Measurements from ENCODE around the gene KCNQ1.

Gene KCNQ1

DNA sequence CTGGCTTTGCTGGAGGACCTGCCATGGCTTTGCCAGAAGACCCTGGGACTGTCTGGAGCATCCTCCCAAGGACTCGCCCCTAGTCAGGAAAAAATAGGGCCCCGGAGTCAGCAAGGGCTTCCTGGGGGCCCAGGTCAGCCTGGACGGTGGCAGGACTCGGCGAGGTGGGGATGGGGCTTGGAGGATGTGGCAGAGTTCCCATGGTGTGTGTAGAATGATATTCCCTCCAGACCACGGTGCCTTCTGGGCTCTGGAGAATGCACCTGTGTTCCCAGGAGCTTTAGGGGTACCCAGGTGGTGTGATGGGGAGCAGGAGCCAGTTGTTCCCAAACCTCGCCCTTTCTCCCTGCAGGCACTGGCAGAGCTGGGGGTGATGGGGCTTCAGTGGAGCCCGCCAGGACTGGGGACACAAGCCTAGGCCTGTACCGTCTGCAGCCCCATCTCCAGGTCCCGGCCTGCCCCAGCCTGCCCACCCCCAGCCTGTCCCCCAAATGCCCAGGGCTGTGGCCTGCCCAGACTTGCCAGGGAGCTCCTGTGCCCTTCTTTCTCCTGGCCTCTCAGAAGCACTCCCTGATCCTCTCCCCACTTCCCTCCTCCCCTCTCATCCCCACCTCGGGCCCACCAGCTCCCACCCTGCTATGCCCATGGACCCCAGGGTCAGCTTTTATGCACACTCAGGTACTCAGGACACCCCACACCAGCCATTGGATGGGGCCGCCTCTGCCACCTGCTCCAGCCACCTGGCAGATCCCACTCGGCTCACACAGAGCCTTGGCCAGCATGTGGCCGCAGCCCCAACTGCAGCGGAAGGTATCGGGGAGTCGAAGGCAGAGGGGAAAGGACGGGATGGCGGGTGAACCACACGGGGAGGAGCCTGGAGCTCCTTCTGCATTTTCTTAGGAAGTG is 358.6 kb downstream of the KCNQ1 start:
- no peak for ATAC-seq (ENCODE audit: low read depth)
- H3K27ac Mint-ChIP-seq, result no peak overlapping the region

DNA sequence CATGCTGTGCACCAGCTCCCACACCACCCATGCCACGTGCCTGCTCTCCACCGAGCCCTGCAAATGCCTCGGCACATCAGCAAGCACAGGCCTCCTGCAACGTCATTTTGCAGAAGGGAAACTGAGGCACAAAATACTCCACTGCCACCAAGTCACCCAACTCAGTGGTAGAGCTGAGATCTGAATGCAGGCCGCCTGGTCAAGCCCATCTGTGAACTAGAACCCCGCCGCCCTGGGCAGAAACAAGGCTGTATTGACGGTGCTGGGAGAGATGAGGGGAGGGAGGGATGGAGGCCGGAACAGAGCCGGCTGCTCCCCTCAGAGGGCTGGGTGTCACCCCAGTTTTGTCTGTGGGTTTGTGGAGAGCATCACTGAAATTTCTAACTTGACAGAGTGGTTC is 359.4 kb downstream of the KCNQ1 start:
- DNase-seq (ENCODE audit: low spot score in 2 of 2) (no peak), ATAC-seq (ENCODE audit: low read depth) (no peak)
- Mint-ChIP-seq H3K36me3 (peaks cover 23% of the 10 kb centered on the region), H3K27ac (no peak overlapping the region), H3K4me3 (no peak overlapping the region), H3K4me1 (peaks cover 6% of the 10 kb centered on the region), H3K9me3 (peaks cover 2% of the 10 kb centered on the region), H3K27me3 (peaks cover 2% of the 10 kb centered on the region)

More for the DNA sequence above, 358.6 kb downstream of the KCNQ1 start:
- DNase-seq (ENCODE audit: low spot score in 2 of 2), result no peak
- Mint-ChIP-seq H3K9me3 (no peaks in the 10 kb centered on the region), H3K4me1 (peaks cover 4% of the 10 kb centered on the region), H3K4me3 (no peak overlapping the region), H3K36me3 (peaks cover 26% of the 10 kb centered on the region), H3K27me3 (no peaks in the 10 kb centered on the region)

DNA sequence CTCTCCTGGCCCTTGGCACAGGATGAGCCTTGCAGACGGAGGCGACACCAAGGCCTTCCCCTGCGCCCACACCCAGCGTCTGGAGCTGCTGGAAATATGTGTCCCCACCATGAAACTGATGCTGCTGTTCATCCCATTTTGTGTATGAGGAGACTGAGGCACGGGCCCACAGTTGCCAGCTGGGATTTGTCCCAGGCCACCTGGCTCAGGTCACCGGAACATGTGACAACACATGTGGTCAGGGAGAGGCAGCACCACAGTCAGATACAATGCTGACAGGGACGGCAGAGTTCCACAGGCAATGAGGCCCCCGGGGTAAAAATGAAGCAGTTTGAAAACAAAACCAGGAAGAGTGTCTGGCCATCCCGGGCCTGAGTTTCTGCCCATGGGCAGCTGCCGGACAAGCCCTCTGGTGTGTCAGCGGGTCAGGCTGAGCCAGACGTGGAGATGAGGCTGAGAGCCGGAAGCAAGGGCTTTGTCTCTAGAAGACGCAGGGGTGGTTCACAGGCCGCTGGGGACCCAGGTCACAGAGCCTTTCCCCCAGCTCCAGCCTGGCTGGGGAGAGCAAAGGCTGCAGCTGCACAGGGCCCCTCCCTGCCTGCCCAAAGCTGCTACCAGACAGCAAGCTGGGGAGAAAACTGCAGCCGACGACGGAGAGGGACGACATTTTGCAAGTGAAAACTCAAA is 360.0 kb downstream of the KCNQ1 start:
- H3K4me1 Mint-ChIP-seq, result peaks cover 7% of the 10 kb centered on the region
- DNase-seq (ENCODE audit: low spot score in 2 of 2), result no peak
- no peak for ATAC-seq (ENCODE audit: low read depth)
- H3K27me3 Mint-ChIP-seq, result peaks cover 2% of the 10 kb centered on the region
- H3K9me3 Mint-ChIP-seq, result peaks cover 5% of the 10 kb centered on the region
- no peak overlapping the region for H3K4me3 Mint-ChIP-seq
- no peak overlapping the region for H3K27ac Mint-ChIP-seq
- H3K36me3 Mint-ChIP-seq, result peaks cover 26% of the 10 kb centered on the region

DNA sequence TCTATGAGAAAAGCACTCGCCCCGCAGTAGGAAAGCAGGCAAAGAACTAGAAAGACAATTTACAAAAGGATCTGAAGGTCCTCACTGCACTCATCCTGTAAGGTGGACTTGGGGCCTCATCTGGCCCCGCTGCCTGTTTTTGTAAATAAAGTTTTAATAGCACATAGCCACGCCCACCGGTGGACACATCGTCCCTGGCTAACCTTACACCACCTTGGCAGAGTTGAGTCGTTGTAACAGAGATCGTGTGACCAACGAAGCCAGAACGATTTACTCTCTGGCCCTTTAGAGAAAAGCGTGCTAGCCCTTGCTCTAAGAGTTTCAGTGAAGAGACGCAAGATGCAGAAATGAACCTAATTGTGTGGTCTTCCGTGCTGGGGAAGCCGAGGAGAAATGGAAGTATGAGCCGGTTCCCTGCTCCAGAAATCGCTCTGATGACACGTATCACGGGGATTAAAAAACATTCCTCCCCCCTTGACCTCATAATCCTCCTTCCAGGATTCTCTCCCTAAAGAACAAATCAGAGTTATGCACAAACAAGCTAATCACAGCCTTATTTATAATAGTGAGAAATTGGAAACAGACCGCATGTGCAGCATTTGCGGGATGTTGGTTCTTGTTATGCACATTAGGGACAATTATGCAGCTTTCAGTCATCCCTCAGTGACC is 360.7 kb downstream of the KCNQ1 start:
- Mint-ChIP-seq H3K27me3 (peaks cover 2% of the 10 kb centered on the region), H3K4me3 (no peak overlapping the region), H3K27ac (no peak overlapping the region), H3K9me3 (peaks cover 5% of the 10 kb centered on the region), H3K4me1 (peaks cover 7% of the 10 kb centered on the region), H3K36me3 (peaks cover 29% of the 10 kb centered on the region)
- ATAC-seq (ENCODE audit: low read depth) (no peak), DNase-seq (ENCODE audit: low spot score in 2 of 2) (no peak)

DNA sequence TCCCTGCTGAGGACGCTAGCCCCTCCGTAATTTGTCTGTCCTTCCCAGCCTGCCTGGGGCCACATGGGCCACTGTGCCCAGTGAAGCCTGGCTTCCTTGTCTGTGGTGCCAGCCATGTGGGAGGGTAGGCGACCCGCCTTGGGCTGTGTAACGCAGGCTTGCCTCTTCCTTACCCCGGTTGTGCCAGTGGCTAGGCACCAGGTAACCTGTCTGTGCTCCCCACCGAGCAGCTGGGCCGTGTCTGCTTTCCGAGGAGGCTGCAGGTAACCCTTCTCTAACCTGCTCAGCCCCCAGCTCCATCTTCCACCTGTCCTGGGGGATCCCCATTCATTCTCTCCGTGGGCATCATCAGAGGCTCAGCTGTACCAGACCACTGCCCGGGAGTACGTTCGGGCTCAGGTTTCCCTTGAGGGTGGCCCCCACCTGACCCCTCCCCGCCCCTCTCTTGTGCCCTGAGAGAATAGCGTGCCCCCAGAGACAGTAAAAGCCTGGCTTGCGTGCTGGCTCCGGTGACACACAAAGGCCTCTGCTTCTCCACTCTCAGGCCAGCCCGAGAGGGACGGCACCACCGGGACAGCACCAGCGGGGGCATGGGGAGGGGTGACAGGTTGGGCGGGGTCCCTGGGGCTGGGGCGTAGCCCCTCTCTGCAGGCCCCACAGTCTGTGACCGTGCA is 361.7 kb downstream of the KCNQ1 start:
- Mint-ChIP-seq H3K9me3 (peaks cover 5% of the 10 kb centered on the region), H3K27me3 (peaks cover 2% of the 10 kb centered on the region), H3K36me3 (peaks cover 25% of the 10 kb centered on the region), H3K4me1 (peaks cover 7% of the 10 kb centered on the region), H3K4me3 (no peak overlapping the region), H3K27ac (no peak overlapping the region)
- DNase-seq (ENCODE audit: low spot score in 2 of 2), result no peak
- no peak for ATAC-seq (ENCODE audit: low read depth)

DNA sequence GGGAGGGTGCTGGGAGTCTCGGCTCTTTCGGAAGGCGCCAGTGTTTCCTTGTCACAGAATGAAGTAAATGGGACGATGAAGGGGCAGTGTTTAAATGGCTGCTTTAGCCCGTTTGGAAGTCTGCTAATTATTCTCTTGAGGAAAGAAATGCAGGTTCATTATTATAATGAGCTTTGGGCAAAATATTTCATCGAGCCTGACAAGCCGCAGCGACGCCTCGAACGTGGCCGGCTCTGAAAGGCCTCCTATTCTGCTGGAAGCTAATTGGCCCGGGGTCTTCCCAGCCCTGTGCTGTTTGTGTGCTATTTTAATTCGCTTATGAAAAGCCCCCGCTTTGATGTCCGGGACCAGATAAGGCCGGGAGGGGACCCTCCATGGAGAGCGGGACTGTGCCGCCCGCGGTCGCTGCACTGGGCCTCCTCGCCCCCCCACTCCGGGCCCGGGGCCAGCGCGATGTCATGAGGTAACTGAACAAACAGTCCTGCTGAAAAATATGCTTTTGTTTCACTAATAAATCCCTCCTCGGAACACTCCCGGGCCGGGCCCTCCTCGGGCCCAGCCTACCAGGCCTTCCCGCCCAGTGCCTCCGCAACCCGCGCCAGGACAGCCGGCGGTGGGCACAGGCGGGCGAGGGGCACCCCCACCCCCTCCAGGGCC is 362.3 kb downstream of the KCNQ1 start:
- Mint-ChIP-seq H3K9me3 (peaks cover 5% of the 10 kb centered on the region), H3K36me3 (peaks cover 24% of the 10 kb centered on the region), H3K27me3 (peaks cover 2% of the 10 kb centered on the region), H3K4me3 (no peak overlapping the region), H3K4me1 (peaks cover 7% of the 10 kb centered on the region), H3K27ac (no peak overlapping the region)
- no peak for DNase-seq (ENCODE audit: low spot score in 2 of 2)
- ATAC-seq (ENCODE audit: low read depth), result no peak

DNA sequence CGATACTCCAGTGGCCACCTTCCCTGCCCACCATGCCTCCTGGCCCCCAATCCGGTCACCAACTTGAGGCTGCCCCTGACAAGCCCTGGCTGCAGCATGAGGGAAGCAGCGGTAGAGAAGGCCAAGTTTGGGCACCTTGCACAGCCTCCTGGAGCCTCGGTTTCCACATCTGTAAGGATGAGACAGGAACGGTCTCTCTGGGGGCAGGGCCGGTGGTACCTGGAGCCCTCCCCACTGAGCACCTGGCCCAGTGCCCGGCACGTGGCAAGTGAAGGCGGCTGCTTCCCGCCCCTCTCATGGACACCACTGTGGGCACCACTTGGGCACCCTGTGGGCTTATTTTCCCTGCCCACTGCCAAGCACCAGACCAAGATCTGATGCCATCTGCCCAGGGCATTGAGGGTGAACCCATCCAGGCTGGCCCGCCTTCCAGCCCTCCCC is 363.0 kb downstream of the KCNQ1 start:
- Mint-ChIP-seq H3K4me3 (no peak overlapping the region), H3K9me3 (peaks cover 5% of the 10 kb centered on the region), H3K4me1 (peaks cover 7% of the 10 kb centered on the region), H3K27me3 (peaks cover 2% of the 10 kb centered on the region), H3K27ac (no peak overlapping the region), H3K36me3 (peaks cover 26% of the 10 kb centered on the region)
- DNase-seq (ENCODE audit: low spot score in 2 of 2) (no peak), ATAC-seq (ENCODE audit: low read depth) (no peak)

DNA sequence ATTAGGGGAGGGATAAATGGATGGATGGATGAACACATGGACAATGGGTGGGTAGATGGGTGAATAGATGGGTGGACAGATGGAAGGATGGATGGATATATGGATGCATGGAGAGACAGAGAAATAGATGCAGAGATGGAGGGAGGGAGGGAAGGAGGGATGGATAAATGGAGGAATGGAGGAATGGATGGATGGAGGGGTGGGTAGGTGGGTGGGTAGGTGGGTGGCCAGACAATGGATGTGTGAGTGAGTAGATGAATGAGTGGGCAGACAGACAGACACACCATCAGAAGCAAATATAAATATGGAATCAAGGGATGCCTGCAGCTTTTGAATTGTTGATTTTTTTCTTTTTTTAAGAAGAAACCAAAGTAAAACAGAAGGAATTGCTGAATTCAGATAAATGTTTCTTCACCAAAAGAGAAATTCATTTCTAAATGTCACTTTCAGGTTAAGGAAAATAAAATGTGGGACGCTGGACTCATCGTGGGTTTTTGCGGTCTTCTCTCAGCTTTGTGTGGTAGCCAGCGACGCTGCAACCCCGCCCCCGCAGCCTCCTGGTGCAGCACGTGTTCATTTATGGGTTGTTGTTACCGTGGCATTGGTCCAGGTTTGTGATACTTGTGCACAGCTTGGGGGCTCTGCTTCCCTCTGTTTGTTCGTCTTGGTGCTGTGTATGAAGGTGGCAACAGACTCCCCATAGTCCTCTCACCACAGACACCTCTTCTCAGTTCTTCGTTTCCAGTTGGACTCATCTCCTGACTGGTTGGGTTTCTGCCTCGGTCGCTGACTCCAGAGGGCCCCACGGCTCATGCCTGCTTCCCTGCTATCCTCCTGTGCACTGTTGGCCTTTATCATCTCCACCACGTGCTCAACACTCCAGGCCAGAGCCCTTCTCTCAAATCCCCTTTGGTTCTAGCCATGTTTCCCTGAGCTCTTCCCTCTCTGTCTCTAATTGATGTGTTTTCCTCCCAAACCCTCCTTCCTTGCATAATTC is 364.3 kb downstream of the KCNQ1 start:
- Mint-ChIP-seq H3K4me1 (peaks cover 15% of the 10 kb centered on the region), H3K9me3 (peaks cover 12% of the 10 kb centered on the region), H3K4me3 (no peak overlapping the region), H3K27ac (no peak overlapping the region), H3K27me3 (peaks cover 4% of the 10 kb centered on the region), H3K36me3 (peaks cover 35% of the 10 kb centered on the region)
- ATAC-seq (ENCODE audit: low read depth), result no peak
- no peak for DNase-seq (ENCODE audit: low spot score in 2 of 2)

DNA sequence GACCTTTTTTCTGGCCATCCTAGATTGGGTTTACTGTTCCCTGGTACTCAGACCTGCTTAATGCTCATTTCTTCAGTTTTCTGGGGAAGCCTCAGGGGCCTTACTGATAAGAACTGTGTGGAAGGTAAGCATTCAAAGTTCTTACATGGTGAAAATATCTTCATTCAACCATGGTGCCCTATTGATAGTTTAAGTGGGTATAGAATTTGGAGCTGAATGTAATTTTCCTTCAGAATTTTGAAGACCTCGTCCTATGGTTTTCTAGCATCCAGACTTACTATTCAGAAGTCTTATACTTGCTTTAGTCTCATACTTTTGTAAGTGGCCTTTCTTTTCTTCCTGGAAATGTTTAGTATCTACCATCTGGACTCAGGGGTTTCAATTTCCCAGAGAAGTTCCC is 365.0 kb downstream of the KCNQ1 start:
- ATAC-seq (ENCODE audit: low read depth) (no peak), DNase-seq (ENCODE audit: low spot score in 2 of 2) (no peak)
- peaks cover 15% of the 10 kb centered on the region for H3K4me1 Mint-ChIP-seq
- H3K27me3 Mint-ChIP-seq, result peaks cover 4% of the 10 kb centered on the region
- H3K36me3 Mint-ChIP-seq, result peaks cover 36% of the 10 kb centered on the region
- no peak overlapping the region for H3K4me3 Mint-ChIP-seq
- no peak overlapping the region for H3K27ac Mint-ChIP-seq
- H3K9me3 Mint-ChIP-seq, result peaks cover 15% of the 10 kb centered on the region

DNA sequence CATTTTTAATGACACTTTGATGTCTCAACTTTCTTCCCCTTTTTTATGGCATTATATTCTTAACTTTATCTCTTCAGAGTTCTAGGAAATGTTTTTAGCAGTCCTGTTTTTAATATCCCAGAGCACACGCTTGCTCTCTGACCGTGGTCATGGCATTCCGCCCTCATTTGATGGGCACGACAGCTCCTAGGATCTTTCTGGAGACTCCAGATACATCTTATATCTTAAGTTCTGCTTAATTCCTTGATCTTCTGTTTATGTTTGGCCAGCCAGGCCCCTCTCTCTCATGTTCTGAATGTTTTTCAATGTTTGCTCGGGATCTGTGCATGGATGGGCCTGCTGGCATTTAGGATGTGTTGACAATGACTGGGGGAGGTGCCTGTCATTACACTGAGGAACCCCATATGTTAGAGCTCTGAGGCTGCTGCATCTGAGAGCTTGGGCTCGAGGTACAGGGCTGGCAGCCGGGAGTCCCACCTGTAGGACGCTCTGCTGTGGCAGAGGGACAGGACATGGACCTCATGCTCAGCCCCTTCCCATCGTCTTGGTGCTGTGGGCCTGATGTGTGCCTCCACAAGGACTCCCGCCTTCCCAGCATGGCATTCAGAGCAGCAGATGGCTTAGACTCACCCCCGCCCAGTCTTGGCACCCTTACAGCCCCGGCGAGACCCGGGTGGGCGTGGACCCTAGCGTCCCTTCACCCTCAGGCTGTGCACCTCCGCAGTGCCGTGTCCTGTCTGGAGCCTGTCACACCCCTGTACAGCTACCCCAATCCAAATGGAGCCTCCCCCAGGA is 365.8 kb downstream of the KCNQ1 start:
- Mint-ChIP-seq H3K27me3 (peaks cover 4% of the 10 kb centered on the region), H3K9me3 (peaks cover 15% of the 10 kb centered on the region), H3K4me1 (peaks cover 15% of the 10 kb centered on the region), H3K27ac (no peak overlapping the region), H3K36me3 (peaks cover 38% of the 10 kb centered on the region), H3K4me3 (no peak overlapping the region)
- ATAC-seq (ENCODE audit: low read depth) (no peak), DNase-seq (ENCODE audit: low spot score in 2 of 2) (no peak)

DNA sequence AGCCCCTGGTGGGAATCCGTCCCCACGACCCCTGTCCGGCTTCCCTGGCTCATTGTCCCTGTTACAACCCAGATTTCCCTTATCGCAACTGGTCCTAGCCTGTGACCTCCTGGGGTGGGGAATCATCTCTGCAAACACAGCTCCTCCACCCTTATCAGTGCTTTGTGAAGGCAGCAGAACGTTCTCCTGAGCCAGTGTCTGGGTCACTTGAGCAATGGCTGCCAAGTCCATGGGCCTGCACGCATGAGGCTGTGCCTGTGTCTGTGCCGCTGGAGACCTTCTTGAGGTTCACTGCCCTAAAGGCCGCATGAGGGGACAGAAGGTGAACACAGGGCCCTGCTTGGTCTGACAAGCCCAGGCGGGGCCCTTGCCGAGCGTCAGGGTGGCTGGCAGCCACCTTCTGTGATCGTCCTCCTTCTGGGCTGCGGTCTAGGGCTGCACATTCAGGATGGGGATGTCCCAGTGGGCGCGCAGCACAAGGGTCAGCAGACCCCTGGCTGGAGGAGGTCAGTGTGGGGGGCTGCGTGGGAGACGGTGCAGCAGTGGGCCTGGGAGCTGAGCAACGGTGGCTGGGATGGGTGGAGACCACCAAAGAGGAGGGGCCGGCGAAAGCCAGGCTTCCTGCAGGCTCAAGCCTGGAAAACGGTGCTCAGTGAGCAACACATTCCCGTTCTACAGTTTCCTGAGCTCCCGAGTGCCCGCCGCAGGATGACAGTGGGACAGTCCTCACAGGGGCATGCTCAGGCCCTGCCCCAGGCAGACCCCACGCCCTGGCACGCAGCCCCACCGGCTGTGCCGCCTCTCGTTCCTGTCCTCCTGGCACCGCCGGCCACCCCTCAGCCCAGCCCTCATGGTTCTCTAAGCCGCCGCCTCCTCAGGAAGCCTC is 366.6 kb downstream of the KCNQ1 start:
- ATAC-seq (ENCODE audit: low read depth) (no peak), DNase-seq (ENCODE audit: low spot score in 2 of 2) (no peak)
- Mint-ChIP-seq H3K4me3 (no peak overlapping the region), H3K27me3 (peaks cover 4% of the 10 kb centered on the region), H3K27ac (no peak overlapping the region), H3K9me3 (peaks cover 18% of the 10 kb centered on the region), H3K4me1 (peaks cover 15% of the 10 kb centered on the region), H3K36me3 (peaks cover 44% of the 10 kb centered on the region)

Measured in memory B cell (primary cell).